CD1c-positive myeloid dendritic cell (primary cell): Measurements from ENCODE around the gene PRPF8.
"Not testable (repeated sequence)": the region's sequence is repeated elsewhere in the genome, so short reads cannot be mapped to it uniquely, and the experiment has no call there.

Source experiments
- DNase-seq: peaks from one replicate; pipeline ENCODE4 v3.0.0-alpha.2; 2016; ENCODE audit errors: extremely low spot score

PRPF8 gene

DNA sequence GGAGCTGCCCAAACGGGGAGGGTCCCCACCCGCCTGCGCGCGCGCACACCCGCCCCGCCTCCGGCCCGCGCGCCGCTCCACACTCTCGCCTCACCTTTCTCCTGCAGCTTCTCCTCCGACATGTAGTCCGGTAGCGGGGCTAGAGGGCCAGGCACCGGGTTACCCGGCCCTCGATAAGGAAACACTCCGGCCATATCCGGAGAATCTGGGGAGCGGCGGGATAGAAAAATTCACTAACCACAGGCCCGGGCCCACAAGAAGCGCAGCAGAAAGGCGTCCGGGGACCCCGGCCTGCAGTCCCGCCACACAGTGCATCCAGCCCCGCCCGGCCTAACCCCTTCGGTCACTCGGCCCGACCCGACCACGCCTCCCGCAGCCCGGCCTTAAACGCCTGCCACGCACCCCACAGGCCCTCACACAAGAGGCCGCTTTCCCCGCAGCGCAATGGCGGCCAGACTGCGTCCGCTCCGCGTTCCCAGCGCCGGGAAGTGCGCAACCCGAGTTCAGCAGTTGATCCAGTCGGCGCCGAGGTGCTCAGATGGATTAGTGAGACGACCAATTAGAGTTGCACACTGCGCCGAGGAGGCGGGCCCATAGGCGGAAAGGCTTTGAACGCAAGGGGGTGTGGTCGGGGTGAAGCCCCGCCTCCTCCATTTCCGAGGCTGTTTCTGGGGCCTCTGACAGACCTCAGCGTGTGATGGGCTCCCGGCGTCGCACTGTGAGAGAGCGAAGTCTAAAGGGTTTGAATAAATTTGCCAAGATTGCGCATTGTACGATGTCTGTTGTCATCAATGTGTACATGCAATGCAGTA, at the start of gene PRPF8:
Gene PRPF8, minus strand, starts transcription at position 490 of the 812 bp plus-strand sequence. Its CDS starts 296 bp downstream, at position 194.
- DNase-seq: peak; percentile 99

DNA sequence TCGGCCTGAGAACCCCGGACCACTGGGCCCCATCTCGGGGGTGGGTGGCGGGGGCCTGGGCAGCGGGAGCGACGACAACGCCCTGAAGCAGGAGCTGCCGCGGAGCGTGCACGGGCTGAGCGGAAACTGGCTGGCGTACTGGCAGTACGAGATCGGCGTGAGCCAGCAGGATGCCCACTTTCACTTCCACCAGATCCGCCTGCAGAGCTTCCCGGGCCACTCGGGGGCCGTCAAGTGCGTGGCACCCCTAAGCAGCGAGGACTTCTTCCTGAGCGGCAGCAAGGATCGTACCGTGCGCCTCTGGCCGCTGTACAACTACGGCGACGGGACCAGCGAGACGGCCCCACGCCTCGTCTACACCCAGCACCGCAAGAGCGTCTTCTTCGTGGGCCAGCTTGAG, 49.1 kb upstream of the PRPF8 start:
- no peak for DNase-seq

DNA sequence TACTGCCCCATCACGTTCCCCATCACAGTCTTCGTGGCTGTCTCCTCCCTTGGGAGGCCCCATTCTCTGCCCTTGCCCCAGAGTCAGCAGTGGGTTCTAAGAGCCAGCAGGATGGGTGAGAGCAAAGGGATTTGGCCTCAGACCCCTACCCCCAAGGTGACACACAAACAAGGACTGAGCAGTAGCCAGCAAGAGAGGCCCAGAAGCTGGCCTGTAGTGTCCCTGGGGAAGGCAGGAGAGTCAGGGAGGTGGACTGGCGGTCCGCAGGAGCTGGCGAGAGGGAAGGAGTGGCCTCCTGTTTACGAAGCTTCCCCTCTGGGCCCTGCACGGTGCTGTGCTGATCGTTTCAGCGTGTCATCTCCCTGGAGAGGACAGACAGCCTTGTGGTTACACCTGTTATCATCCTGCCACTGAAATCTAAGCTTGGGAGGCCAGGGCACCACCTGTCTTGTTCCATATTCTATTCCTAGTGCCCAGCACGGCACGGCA, 48.2 kb upstream of the PRPF8 start:
- no peak for DNase-seq

DNA sequence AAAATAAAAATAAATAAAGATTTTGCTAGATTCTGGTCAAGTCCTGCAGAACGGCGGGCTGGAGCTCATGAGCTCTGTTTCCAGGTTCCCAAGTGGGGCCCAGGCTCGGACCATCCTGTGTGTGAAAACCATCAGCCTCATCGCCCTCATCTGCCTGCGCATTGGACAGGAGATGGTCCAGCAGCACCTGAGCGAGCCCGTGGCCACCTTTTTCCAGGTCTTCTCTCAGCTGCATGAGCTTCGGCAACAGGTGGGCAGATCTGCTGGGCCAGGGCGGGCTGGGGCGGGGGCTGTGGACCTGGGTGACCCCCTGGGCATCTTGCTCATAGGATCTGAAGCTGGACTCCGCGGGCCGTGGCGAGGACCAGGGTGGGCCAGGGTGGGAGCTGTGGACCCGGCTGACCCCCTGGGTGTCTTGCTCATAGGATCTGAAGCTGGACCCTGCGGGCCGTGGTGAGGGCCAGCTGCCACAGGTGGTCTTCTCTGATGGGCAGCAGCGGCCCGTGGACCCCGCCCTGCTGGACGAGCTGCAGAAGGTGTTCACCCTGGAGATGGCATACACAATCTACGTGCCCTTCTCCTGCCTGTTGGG, 47.7 kb upstream of the PRPF8 start:
- no peak for DNase-seq

DNA sequence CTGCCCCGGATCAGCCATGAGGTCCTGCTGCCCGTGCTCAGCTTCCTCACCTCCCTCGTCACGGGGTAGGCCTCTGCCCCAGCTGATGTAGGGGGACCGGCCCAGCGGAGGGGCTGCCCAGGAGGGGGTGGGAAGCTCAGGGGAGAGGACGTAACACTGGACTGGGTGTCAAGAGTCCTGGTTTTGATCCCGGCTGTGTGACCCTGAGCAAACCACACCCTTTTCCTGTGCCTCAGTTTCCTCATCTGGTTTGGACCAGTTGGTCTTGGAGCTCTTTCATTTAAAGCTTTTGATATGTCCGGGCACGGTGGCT, 46.5 kb upstream of the PRPF8 start:
- no peak for DNase-seq

DNA sequence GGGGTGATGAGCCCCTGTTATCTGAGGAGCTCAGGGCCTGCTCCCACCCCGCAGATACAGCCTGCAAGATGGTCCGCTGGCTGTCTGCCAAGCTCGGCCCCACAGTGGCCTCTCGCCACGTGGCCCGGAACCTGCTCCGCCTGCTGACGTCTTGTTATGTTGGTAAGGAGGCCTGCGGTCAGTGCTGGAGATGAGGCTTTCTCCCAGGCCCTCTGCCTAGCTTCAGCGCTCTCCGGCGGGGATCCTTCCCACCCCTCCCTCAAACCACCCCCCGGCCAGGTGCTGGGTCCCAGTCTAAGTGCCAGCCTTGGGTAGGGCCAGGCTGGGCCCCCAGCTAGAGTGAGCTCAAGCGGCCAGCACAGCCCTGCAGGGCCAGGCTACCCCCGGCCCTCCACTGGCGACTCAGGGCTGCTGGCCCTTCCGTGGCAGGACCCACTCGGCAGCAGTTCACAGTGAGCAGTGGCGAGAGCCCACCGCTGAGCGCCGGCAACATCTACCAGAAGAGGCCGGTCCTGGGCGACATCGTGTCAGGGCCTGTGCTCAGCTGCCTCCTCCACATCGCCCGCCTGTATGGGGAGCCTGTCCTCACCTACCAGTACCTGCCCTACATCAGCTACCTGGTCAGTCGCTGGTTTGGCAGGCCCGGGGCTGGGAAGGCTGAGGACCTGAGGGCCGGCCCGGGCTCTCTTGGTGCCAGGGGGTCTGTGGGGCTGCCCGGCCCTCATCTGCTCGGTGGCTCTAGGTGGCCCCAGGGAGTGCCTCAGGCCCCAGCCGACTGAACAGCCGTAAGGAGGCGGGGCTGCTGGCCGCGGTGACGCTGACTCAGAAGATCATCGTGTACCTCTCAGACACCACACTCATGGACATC, 45.9 kb upstream of the PRPF8 start:
- no peak for DNase-seq

DNA sequence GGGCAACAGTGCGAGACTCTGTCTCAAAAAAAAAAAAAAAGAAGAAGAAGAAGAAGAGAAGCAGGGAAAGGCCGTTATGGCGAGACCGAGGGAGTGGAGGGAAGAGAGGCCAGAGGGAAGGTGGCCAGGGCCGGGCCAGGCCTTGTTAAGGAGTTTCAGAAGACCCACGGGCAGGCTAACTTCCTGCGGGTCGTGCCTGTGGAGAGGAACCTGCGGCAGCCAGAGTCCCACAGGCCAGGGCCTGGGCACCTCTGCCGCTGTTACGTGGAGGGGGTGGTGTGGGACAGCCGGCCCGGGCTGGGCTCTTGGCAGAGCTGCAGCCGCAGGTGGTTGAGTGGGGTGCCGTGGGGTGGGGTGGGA, 45.3 kb upstream of the PRPF8 start:
- no peak for DNase-seq

DNA sequence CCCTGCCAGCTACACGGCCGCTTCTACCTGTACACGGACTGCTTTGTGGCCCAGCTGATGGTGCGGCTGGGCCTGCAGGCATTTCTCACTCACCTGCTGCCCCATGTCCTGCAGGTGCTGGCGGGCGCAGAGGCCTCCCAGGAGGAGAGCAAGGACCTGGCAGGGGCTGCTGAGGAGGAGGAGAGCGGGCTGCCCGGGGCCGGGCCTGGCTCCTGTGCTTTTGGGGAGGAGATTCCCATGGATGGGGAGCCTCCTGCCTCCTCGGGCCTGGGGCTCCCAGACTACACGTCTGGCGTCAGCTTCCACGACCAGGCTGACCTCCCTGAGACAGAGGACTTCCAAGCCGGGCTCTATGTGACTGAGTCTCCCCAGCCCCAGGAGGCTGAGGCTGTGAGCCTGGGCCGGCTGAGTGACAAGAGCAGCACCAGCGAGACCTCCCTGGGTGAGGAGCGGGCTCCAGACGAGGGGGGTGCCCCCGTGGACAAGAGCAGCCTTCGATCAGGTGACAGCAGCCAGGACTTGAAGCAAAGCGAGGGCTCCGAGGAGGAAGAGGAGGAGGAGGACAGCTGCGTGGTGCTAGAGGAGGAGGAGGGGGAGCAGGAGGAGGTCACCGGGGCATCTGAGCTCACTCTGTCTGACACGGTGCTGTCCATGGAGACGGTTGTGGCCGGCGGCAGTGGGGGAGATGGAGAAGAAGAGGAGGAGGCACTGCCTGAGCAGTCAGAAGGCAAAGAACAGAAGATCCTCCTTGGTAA, 43.4 kb upstream of the PRPF8 start:
- DNase-seq: no peak

DNA sequence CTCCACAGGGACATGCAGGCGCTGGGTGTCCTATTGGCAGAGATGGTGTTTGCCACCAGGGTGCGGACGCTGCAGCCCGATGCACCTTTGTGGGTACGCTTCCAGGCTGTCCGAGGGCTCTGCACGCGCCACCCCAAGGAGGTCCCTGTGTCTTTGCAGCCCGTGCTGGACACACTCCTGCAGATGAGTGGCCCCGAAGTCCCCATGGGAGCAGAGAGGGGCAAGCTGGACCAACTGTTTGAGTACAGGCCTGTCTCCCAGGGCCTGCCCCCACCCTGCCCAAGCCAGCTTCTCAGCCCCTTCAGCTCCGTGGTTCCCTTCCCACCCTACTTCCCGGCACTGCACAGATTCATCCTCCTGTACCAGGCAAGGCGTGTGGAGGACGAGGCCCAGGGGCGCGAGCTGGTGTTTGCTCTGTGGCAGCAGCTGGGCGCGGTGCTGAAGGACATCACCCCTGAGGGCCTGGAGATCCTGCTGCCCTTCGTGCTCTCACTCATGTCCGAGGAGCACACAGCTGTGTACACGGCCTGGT, 42.7 kb upstream of the PRPF8 start:
- no peak for DNase-seq

DNA sequence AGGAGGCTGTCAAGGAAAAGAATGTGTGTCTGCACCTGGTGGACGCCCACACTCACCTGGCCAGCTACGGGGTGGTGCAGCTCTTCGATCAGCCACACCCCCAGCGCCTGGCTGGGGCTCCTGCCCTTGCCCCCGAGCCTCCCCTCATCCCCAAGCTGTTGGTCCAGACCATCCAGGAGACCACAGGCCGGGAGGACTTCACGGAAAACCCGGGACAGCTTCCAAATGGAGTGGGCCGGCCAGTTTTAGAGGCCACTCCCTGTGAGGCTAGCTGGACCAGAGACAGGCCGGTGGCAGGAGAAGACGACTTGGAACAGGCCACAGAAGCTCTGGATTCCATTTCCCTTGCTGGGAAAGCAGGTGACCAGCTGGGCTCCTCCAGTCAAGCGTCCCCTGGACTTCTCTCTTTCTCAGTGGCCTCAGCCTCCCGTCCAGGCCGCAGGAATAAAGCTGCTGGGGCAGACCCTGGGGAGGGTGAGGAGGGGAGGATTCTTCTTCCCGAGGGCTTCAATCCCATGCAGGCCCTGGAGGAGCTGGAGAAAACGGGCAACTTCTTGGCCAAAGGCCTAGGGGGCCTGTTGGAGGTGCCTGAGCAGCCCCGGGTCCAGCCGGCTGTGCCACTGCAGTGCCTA, 42.1 kb upstream of the PRPF8 start:
- DNase-seq: no peak

DNA sequence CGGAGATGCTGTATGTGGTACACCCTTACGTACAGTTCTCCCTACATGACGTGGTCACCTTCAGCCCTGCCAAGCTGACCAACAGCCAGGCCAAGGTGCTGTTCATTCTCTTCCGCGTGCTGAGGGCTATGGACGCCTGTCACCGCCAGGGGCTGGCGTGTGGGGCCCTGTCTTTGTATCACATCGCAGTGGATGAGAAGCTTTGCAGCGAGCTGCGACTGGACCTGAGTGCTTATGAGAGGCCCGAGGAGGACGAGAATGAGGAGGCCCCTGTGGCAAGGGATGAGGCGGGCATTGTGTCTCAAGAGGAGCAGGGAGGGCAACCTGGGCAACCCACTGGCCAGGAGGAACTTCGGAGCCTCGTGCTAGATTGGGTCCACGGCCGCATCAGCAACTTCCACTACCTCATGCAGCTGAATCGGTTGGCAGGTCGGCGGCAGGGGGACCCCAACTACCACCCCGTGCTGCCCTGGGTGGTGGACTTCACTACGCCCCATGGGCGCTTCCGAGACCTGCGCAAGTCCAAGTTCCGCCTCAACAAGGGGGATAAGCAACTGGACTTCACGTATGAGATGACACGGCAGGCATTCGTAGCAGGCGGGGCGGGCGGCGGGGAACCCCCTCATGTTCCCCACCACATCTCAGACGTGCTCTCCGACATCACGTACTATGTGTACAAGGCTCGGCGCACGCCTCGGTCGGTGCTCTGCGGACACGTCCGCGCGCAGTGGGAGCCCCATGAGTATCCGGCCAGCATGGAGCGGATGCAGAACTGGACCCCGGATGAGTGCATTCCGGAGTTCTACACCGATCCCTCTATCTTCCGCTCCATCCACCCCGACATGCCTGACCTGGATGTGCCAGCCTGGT, 41.2 kb upstream of the PRPF8 start:
- DNase-seq: no peak

DNA sequence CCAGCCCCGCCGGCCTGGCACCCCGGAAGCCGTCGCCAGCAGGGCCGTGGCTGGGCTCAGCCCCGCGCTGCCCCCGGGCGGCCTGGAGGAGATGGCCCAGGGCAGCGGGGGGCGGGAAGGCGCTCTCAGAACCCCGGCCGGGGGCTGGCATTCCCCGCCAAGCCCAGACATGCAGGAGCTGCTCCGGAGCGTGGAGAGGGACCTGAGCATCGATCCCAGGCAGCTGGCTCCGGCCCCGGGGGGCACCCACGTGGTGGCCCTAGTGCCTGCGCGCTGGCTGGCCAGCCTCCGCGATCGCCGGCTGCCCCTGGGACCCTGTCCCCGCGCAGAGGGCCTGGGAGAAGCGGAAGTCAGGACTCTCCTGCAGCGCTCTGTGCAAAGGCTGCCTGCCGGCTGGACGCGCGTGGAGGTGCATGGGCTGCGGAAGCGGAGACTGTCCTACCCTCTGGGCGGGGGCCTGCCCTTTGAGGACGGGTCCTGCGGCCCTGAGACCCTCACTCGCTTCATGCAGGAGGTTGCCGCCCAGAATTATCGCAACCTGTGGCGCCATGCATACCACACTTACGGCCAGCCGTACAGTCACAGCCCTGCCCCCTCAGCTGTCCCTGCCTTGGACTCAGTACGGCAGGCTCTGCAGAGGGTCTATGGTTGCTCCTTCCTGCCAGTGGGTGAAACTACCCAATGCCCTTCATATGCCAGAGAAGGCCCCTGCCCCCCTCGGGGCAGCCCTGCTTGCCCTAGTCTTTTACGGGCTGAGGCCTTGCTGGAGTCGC, 40.4 kb upstream of the PRPF8 start:
- peak; percentile 74 for DNase-seq

DNA sequence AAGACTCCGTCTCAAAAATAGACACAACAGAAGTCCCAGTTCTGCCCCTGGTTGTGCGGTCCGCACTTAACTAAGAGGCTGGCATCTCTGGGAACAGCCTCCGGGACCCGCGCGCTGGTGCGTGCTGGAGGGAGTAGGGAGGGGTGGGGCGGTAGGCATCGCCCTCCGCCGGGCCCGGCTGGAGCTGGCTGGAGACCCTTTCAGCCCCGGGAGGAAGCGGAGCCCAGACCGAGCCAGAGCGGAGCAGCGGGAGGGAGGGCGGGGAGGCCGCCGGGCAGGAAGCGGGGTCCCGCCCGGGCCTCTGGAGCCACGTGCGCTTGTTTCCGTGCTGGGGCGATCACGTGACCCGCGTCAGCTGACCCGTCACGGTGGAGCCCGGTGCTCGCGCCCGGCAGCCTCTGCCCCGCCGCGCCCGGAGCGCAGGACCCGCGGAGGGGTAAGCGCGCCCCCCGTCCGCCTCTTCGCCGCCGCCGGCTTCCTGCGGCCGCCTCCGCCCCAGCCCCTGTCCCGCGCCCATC, 39.7 kb upstream of the PRPF8 start, which contains the start of gene WDR81:
Gene WDR81, plus strand, starts transcription at position 354 of the 518 bp plus-strand sequence. CDS start 256 bp downstream, outside the sequence.
- peak; percentile 91 for DNase-seq

DNA sequence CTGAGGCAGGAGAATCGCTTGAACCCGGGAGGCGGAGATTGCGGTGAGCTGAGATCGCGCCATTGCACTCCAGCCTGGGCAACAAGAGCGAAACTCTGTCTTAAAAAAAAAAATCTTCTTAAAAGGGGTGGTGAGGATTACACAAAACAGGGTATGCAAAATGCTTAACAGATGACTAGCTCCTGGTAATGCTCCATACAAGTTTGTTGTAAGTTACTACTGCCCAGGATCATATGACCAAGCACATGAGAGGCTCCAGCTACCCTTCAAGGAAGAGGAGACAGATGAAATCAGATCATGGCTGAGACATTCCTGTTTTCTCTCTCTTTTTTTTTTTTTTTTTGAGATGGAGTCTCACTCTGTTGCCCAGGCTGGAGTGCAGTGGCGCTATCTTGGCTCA, 37.4 kb upstream of the PRPF8 start:
- DNase-seq: not testable (repeated sequence)

DNA sequence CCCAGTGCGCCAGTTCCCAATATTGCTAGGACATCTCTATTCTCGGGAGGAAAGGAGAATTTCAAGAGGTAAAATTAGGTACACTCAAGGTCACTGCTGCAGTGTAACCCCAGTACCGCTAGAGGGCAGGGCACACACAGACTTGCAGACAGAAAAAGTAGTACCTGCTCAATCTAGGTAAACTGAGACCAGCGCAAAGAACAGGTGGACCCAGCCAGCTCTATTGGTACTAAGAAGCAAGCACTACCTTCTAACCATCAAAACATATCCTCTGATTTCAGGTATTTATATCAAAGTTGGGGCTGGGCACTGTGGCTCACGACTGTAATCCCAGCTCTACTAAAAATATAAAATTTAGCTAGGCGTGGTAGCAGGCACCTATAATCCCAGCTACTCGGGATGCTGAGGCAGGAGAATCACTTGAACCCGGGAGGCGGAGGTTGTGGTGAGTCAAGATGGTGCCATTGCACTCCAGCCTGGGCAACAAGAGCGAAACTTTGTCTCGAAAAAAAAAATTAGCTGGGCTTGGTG, 36.3 kb upstream of the PRPF8 start:
- DNase-seq: peak; percentile 82

DNA sequence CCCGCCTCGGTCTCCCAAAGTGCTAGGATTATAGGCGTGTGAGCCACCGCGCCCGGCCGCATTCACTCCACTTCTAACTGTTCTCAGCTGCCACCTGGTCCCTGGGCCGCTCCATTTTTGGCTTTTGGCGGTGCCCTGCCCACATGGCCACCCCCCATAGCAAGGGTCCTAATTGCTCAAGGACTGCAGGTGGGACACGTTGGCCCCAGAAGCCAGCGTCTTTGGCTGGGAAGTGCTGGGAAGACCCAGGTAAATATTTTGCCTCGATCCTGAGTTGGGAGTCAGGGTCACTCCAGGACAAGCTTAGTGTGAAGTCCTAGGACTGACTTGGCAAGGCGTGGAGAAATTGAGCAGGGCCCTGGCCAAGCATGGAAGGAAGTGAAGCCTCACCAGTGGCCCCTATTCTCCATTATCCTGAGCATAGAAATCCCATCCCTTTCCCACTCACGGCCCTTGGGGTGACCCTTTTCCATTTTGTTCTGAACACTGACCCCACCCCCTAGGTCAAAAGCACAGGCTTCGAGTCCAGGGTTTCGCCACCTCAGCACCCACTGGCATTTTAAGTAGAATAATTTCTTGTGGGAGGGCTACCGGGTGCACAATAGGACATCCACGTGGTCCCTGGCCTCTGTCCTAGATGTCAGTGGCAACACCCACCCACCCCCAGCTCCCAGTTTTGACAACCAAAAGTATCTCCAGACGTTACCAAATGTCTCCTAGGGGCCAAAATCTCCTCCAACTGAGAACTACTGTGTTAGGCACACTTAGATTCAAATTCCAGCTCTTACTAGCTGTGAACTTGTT, 33.9 kb upstream of the PRPF8 start:
- no peak for DNase-seq

DNA sequence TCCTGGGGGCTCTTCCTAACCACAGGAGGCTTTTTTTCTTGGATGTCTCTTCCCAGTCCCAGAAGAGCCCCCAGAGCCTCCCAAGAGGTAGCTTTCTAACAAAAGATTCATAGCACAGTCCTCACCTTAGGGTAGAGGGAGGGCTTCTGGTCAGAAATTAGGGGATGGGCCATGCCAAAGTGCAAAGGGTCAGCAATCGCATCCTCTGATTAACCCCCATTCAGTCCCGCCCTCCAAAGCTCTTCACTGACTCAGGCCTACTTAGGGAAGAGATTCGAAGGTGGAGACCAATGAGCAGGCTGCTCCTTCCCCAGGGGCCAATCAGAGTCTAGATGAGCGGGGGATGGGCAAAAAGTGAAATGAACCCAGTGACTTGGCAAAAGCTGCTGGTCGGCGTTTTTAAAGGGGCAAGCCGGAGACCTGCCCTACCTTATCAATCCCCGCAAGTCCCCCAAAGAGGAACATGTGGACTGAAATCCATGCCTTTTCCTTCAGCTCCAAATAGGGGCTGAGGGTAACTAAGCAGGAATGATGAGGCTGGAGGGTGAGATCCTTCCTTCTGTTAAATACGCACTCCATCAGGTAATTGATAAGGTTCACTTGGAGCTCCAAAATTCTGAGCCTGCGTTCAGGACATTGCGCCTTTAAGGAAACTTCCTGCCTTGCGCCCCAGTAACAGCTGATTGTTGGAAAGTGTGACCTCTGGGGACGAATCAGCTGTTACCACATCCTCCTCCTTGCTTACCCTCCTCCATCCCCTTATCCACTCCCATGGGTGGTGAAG, 32.4 kb upstream of the PRPF8 start:
- DNase-seq: peak; percentile 98
